ENCODE measurements around the gene ANKRD13B. TPM values are rescaled to one million over a fixed set of nuclear protein-coding genes. Genes with fewer than 3 reads are reported as not detected.

ANKRD13B gene
- total and polyA plus RNA-seq, 9 donors = 3.6 to 23.4 (median 12.0) TPM

- H3K27me3 ChIP-seq = no peaks in the 10 kb centered on the region
- peak overlapping the region; percentile 27 for H3K4me3 ChIP-seq
- H3K9me3 ChIP-seq = no peaks in the 10 kb centered on the region
- H3K27ac ChIP-seq = peak overlapping the region; percentile 9 to 56
- DNase-seq = peak; percentile 60 to 79 (median 68)
- intact Hi-C loops (cut with DNase I) = no loop called here
- H3K4me1 ChIP-seq (ENCODE audit: insufficient read depth) = peaks cover 17% of the 10 kb centered on the region
- no peaks in the 10 kb centered on the region for H3K36me3 ChIP-seq
- 10 to 19% (median 10%) methylated on average over 29 to 62 of the region's 62 CpGs for WGBS, 3 donors
- TF ChIP-seq CTCF (IDR thresholded peaks at IDR 0.05) = peak; percentile 49 to 73 (median 73)
- TF ChIP-seq EP300 (IDR thresholded peaks at IDR 0.05) = no peak
Observed at GRCh38 chr17:29572691-29573557, 20.0 kb upstream of the ANKRD13B start.

GRCh38 chr17:29573558-29573869 lies 19.4 kb upstream of the ANKRD13B start:
- H3K4me3 ChIP-seq = no peak overlapping the region
- no peak for TF ChIP-seq CTCF (IDR thresholded peaks at IDR 0.05)
- no peak for TF ChIP-seq EP300 (IDR thresholded peaks at IDR 0.05)
- TF ChIP-seq POLR2A (IDR thresholded peaks at IDR 0.05) = no peak
- no peaks in the 10 kb centered on the region for H3K27me3 ChIP-seq
- intact Hi-C loops (cut with DNase I) = no loop called here
- no peaks in the 10 kb centered on the region for H3K36me3 ChIP-seq
- WGBS, 3 donors = 70 to 76% (median 73%) methylated on average over 6 of the region's 6 CpGs
- H3K27ac ChIP-seq = peak overlapping the region in 1 of 2 donors; percentile 56
- peak in 2 of 5 donors; percentile 19 to 35 for DNase-seq
- H3K4me1 ChIP-seq (ENCODE audit: insufficient read depth) = peaks cover 17% of the 10 kb centered on the region
- no peaks in the 10 kb centered on the region for H3K9me3 ChIP-seq

- DNase-seq = peak in 2 of 5 donors; percentile 13 to 18
- H3K9me3 ChIP-seq = no peaks in the 10 kb centered on the region
- no peaks in the 10 kb centered on the region for H3K36me3 ChIP-seq
- H3K27ac ChIP-seq = no peak overlapping the region
- intact Hi-C loops (cut with DNase I) = no loop called here
- no peak for TF ChIP-seq POLR2A (IDR thresholded peaks at IDR 0.05)
- no peak for TF ChIP-seq EP300 (IDR thresholded peaks at IDR 0.05)
- TF ChIP-seq CTCF (IDR thresholded peaks at IDR 0.05) = no peak
- H3K27me3 ChIP-seq = no peaks in the 10 kb centered on the region
- peaks cover 17% of the 10 kb centered on the region for H3K4me1 ChIP-seq (ENCODE audit: insufficient read depth)
- no peak overlapping the region for H3K4me3 ChIP-seq
- 78 to 87% (median 80%) methylated on average over 13 to 14 of the region's 14 CpGs for WGBS, 3 donors
Observed at GRCh38 chr17:29573871-29574731, 18.8 kb upstream of the ANKRD13B start.

- peaks cover 15% of the 10 kb centered on the region for H3K4me1 ChIP-seq (ENCODE audit: insufficient read depth)
- H3K27me3 ChIP-seq = no peaks in the 10 kb centered on the region
- intact Hi-C loops (cut with DNase I) = no loop called here
- H3K9me3 ChIP-seq = no peaks in the 10 kb centered on the region
- H3K4me3 ChIP-seq = no peak overlapping the region
- no peak overlapping the region for H3K27ac ChIP-seq
- 79 to 84% (median 83%) methylated on average over 16 to 17 of the region's 17 CpGs for WGBS, 3 donors
- peak in 3 of 5 donors; percentile 19 to 24 (median 21) for DNase-seq
- H3K36me3 ChIP-seq = no peaks in the 10 kb centered on the region
- TF ChIP-seq EP300 (IDR thresholded peaks at IDR 0.05) (no peak), CTCF (IDR thresholded peaks at IDR 0.05) (no peak), POLR2A (IDR thresholded peaks at IDR 0.05) (no peak)
Observed at GRCh38 chr17:29574732-29575510, 18.0 kb upstream of the ANKRD13B start.
